Measurements from ENCODE around the gene AFAP1. TPM values are rescaled to one million over a fixed set of nuclear protein-coding genes. Genes with fewer than 3 reads are reported as not detected.
"Not testable (repeated sequence)": the region's sequence is repeated elsewhere in the genome, so short reads cannot be mapped to it uniquely, and the experiment has no call there.

The AFAP1 gene
- total and polyA plus RNA-seq, 2 of the 8 experiments (the other 6 are each of a cell fraction or from before 2014, with no cell fraction given): 3.6 to 18.2 TPM

DNA sequence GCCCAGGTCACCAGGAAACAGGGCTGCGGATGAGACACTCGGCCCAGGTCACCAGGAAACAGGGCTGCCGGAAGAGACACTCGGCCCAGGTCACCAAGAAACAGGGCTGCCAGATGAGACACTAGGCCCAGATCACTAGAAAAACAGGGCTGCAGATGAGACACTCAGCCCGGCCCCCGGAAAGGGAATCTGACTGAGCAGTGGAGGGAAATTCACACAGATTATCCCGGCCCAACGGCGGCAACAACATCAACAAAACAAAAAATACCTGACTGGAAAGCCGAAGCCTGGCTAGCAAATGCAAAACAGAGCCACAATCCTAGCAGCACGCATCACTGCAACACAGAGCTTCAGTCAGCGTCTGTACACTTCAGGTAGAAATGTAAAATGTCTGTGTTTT is 20.7 kb downstream of the AFAP1 start (continued):
- TF ChIP-seq POU5F1 (IDR thresholded peaks at IDR 0.05; ENCODE audit: low read depth, low read length) (no peak), NANOG (IDR thresholded peaks at IDR 0.05; ENCODE audit: insufficient read depth, low read depth, low read length, poor library complexity, severe bottlenecking) (no peak), KDM4A (IDR thresholded peaks at IDR 0.05; ENCODE audit: low read depth, low read length, severe bottlenecking) (no peak), RNF2 (IDR thresholded peaks at IDR 0.05; ENCODE audit: borderline replicate concordance, low read depth, low read length, missing control alignments, poor library complexity, severe bottlenecking) (no peak), PHF8 (conservative IDR thresholded peaks at IDR 0.05; ENCODE audit: low read depth, low read length) (no peak)

DNA sequence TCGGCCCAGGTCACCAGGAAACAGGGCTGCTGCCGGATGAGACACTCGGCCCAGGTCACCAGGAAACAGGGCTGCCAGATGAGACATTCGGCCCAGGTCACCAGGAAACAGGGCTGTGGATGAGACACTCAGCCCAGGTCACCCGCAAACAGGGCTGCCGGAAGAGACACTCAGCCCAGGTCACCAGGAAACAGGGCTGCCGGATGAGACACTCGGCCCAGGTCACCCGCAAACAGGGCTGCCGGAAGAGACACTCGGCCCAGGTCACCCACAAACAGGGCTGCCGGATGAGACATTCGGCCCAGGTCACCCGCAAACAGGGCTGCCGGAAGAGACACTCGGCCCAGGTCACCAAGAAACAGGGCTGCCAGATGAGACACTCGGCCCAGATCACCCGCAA is 21.5 kb downstream of the AFAP1 start:
- DNase-seq (ENCODE audit: low read depth in 1 of 2, low spot score in 2 of 2); FAIRE-seq; H2BK12ac ChIP-seq (ENCODE audit: low read depth, low read length); H3K4me2 ChIP-seq (ENCODE audit: insufficient read depth in 1 of 2, low read depth in 2 of 2, low read length in 2 of 2); H3K9me3 ChIP-seq (ENCODE audit: insufficient read depth in 2 of 2, low read depth in 1 of 2, low read length in 1 of 2); H3K4me1 ChIP-seq (replicated peaks in 1 of 4; ENCODE audit: control insufficient read depth in 3 of 4, insufficient read depth in 4 of 4, low read length in 3 of 4); H2BK15ac ChIP-seq (ENCODE audit: low read length); H2AK5ac ChIP-seq (ENCODE audit: low read depth, low read length); H3K79me1 ChIP-seq (ENCODE audit: low read depth, low read length); H3K23me2 ChIP-seq (ENCODE audit: low read depth, low read length); H2BK120ac ChIP-seq (replicated peaks; ENCODE audit: low read depth, low read length); H2BK20ac ChIP-seq (ENCODE audit: low read length); H3K27me3 ChIP-seq (replicated peaks in 1 of 4; ENCODE audit: control insufficient read depth in 3 of 4, extremely low read depth in 1 of 4, insufficient read depth in 3 of 4, low read length in 3 of 4); H3K14ac ChIP-seq (ENCODE audit: insufficient read length); H4K91ac ChIP-seq (replicated peaks; ENCODE audit: insufficient read length, low read length); H2BK5ac ChIP-seq (ENCODE audit: low read depth, low read length); H3K56ac ChIP-seq (replicated peaks; ENCODE audit: insufficient read length, low read depth, low read length); H4K8ac ChIP-seq (ENCODE audit: extremely low read depth, insufficient read depth, low read length); H3K4ac ChIP-seq (replicated peaks; ENCODE audit: insufficient read length, low read depth, low read length); H3K9ac ChIP-seq (replicated peaks in 1 of 4; ENCODE audit: extremely low read depth in 1 of 4, low read depth in 3 of 4, low read length in 3 of 4); H4K20me1 ChIP-seq (replicated peaks in 1 of 2; ENCODE audit: control insufficient read depth in 1 of 2, insufficient read depth in 2 of 2, low read length in 2 of 2); H3K36me3 ChIP-seq (ENCODE audit: control insufficient read depth in 2 of 4, insufficient read depth in 4 of 4, low read length in 3 of 4); H3K4me3 ChIP-seq (ENCODE audit: extremely low read depth in 1 of 4, insufficient read depth in 2 of 4, low read depth in 3 of 4, low read length in 4 of 4); H3K23ac ChIP-seq (ENCODE audit: insufficient read length); H4K5ac ChIP-seq (ENCODE audit: insufficient read length, low read depth, low read length); H3K18ac ChIP-seq (ENCODE audit: extremely low read depth, low read length); H3K27ac ChIP-seq (ENCODE audit: low read depth, low read length); H2AFZ ChIP-seq (ENCODE audit: low read length): not testable (repeated sequence)
- WGBS, 2 experiments (ENCODE audit: extremely low coverage in 1 of 2, insufficient coverage in 1 of 2, insufficient read length in 1 of 2, insufficient replicate concordance in 2 of 2, low coverage in 1 of 2, low lambda C conversion rate in 2 of 2, missing lambda C conversion rate in 1 of 2): 86% methylated on average over 16 of the region's 18 CpGs; no CpG with 5 or more reads in 1 of the 2 experiments
- CTCF ChIA-PET (ENCODE audit: partially characterized antibody): interaction anchor here (1.1 to 2.6 kb wide), 5 partner anchors 10 to 42 kb away, joined by 3 to 7 read pairs (median 4); no protein-coding TSS in a partner anchor
- POLR2A ChIA-PET (ENCODE audit: partially characterized antibody): interaction anchor here (1.7 kb wide), 1 partner anchor 20 kb away, joined by 3 read pairs; no protein-coding TSS in a partner anchor
- H3K79me2 ChIP-seq (ENCODE audit: control insufficient read depth in 1 of 2, insufficient read depth in 2 of 2, low read length in 2 of 2): peaks cover 0 to 59% of the 10 kb centered on the region in 2 experiments; a peak in 2 of 4 replicates

Data from H1 (cell line).